Stimulated activated CD4-positive, alpha-beta T cell treated with anti-CD3 and anti-CD28 coated beads, Interleukin-4, amount 100 ng/mL, for 1 hour (primary cell): ENCODE results near the gene FOXK2.
A peak's percentile ranks its signal among the peaks of the same experiment; 100 is the strongest.
"Not testable (repeated sequence)": the region's sequence is repeated elsewhere in the genome, so short reads cannot be mapped to it uniquely, and the experiment has no call there.

Experiments used
- DNase-seq: peaks from one replicate; pipeline ENCODE4 v3.0.0-alpha.2; 2020

Gene FOXK2

DNA sequence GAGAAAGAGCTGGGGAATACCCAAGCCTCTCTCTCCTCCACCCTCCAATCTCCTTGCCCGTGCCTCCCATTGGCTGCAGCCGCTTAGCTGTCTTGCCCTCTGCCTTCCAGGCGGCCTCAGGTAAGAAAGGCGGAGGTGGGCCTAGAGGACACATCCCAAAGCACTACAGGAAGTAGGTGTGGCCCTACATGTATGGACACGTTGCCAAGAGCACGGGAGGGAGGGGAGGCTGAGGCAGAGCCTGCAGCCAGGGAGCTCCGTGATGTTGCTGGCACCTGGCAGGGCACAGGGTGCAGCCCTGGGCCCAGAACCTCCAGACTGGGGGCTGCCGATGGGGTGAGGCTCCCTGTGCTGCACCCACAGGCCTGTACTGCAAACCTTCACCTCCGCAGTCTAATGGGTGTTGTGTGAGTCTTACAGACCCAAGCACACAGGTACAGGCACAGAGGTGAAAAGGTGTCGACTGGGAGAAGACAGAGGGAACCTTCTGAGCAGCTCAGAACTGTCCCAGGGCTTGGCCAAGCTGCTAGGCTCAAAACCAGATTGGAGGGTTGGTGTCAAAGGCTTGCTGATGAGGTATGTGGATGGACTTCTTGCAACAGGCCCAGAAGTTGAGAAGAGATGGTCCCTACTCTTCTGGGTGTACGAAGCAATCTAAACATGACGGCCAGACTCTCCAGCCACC is 23.5 kb upstream of the FOXK2 start:
- DNase-seq: no peak

GRCh38 chr17:82496529-82497434 is 22.8 kb upstream of the FOXK2 start:
- DNase-seq: peak; percentile 91

DNA sequence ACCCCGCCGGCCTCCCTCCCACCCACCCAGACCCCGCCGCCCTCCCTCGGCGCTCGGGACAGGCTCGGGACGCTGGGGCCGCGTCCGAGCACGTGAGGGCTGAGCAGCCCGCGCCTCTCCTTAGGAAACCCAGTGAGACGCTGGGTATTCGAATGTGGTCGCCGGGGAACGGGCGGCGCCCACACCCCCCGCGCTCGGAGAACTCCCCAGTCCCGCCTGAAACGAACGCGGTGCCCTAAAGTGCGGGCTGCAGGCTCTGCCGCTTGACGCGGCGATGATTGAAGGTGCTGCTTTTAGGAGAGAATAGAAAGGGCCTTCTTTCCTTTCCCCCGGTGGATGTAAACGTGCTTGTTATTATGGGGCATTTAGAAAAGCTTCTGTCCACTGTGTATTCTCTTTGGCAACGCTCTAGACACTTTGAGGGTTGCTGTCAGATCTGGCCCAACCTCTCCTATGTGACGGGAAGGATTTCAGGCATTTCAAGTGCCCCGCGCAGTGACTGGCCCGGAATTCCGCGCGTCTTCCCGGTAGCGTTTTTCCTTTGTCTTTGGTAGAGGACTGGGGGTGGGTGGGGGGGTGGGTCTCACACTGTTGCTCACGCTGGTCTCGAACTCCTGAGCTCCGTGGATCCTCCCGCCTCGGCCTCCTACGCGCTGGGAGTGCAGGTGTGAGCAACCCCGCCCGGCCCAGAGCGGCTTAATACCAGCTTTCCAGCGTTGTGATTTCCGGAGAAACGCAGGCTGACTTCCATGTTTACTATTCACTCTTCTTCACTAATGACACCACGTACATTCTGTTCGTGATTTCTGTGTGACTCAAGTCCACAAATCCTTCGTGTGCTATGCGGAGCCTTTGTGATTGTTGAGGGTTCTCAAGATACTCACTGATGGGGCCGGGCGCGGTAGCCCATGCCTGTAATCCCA is 21.8 kb upstream of the FOXK2 start:
- DNase-seq: peak; percentile 45

DNA sequence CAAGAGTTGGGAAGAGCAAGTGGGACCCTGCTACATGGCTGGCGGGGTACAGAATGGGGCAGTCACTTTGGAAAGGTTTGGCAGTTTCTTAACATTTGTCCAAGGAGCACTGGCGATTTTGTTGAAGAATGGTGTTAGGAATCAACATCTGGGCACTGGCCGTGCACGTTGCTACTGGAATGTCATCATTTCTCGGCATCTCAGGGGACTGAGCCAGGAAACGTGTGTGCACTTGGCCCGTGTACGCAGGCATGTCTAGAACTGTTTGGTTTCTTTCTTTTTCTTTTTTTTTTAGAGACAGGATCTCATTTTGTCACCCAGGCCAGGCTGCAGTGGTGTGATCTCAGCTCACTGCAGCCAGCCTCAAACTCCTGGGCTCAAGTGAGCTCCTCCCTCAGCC is 17.3 kb upstream of the FOXK2 start:
- no peak for DNase-seq

DNA sequence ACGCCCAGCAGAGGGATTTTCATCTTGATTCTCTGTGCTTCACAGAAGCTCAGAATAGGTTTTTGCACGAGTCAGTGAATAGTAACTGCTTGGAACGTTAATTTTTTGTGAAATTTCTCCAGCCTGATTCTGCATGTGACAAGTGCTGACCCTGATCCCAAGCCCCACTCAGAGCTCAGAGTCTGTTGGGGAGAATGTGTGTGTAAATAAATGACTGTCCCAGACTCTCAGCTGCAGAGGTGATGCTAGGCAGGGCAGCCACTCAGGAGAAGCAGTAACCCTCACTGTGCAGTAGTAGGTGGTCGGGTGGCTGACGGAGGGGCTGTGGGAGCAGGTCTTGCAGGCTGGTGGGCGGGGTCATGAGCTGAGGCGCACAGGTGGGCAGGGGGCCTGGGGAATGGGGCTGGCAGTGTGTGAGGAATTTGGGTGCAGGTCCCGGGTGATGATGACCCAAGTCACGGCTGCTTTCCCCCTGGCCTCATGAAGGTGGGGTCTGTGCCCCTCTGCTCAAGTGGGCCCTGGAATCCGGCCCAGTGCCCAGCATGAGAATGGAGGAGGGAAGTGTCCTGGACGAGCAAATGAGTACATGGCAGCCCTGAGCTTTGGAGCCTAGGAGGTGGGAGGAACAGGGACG is 16.3 kb upstream of the FOXK2 start:
- no peak for DNase-seq

DNA sequence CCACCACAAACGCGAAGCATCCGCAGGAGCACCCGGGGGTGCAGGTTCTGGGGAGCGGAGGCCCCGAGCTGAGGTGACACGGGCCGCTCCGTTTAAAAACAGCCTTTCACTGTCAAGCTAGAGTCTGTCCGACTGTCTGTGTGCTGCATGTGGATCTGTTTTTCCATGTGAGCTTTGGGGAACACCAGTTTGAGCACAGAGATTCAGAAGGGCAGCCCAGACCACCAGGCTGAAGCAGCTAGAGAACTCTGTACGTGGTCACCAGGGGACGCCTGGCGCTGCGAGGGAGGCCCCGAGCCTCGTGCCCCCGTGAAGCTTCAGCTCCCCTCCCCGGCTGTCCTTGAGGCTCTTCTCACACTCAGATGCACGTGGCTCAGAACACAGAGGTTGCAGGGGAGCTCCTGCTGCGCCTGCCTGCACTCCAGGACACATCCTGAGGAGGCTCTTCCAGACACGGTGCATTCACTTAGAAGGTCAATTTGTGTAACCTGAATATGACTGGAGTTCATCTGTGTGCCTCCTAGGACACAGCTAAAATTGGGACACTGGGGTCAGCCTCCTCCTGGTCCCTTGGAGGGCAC is 15.7 kb upstream of the FOXK2 start:
- DNase-seq: no peak

DNA sequence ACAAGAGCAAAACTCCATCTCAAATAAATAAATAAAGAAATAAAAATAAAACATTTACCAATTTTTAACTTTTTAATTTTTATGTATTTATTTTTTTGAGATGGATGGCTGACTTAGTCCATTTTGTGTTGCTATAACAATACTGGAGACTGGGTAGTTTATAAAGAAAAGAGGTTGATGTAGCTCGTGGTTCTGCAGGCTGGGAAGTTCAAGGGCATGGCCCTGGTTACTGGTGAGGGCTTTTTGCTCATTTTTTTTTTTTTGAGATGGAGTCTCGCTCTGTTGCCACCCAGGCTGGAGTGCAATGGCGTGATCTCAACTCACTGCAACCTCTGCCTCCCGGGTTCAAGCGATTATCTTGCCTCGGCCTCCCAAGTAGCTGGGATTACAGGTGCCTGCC is 14.2 kb upstream of the FOXK2 start:
- DNase-seq: no peak

GRCh38 chr17:82506402-82506801 is 13.1 kb upstream of the FOXK2 start:
- DNase-seq: not testable (repeated sequence)

- no peak for DNase-seq
These were observed 11.8 kb upstream of the FOXK2 start for GRCh38 chr17:82507631-82508175.

- not testable (repeated sequence) for DNase-seq
These were observed 7.9 kb upstream of the FOXK2 start for GRCh38 chr17:82511642-82512041.

GRCh38 chr17:82513864-82514263 is 5.7 kb upstream of the FOXK2 start:
- DNase-seq: not testable (repeated sequence)

DNA sequence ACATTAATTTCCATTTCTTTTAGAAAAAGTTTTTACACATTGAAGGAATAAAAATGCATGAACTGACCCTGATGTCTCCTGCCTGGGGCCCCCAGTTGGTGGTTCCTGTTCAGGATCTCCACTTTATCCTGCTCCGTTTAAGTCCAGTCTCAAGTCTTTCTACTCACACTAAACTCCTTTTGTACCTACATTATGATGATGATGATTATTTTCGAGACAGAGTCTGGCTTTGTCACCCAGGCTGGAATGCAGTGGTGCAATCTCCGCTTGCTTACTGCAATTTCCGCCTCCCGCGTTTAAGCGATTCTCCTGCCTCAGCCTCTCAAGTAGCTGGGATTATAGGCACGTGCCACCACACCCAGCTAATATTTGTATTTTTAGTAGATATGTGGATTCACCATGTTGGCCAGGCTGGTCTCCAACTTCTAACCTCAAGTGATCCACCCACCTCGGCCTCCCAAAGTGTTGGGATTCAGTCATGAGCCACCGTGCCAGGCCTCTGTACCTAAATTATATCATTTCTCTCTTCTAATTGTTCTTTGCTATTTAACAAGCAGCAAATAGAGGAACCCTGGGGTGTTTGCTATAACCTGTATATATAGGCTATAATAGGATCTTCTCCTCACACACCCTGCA is 2.2 kb upstream of the FOXK2 start:
- no peak for DNase-seq

GRCh38 chr17:82519971-82520903 is 705 bp downstream of the FOXK2 start:
- DNase-seq: peak; percentile 42

DNA sequence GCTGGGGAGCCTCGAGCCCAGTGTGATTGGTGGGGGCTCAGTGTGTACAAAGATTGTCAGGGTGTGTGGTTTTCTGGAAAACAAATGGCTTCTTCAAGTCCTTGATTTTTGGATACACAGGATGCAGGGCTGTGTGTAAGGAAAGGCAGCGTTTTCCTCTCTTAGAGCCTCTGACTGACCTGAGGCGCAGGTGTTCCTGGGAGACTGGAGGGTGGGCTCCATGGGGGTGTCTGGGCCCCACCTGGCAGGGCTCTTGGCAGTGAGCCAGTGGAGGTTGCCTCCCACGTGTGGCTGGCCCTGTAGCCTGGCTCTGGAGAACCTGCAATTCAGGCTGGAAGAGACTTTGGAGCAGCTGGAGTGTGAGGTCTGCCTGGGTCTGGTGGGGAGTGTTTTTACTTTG is 5.0 kb downstream of the FOXK2 start:
- DNase-seq: no peak

- DNase-seq: no peak
These were observed 6.2 kb downstream of the FOXK2 start for GRCh38 chr17:82525712-82526111.

GRCh38 chr17:82527898-82528297 is 8.4 kb downstream of the FOXK2 start:
- DNase-seq: no peak

DNA sequence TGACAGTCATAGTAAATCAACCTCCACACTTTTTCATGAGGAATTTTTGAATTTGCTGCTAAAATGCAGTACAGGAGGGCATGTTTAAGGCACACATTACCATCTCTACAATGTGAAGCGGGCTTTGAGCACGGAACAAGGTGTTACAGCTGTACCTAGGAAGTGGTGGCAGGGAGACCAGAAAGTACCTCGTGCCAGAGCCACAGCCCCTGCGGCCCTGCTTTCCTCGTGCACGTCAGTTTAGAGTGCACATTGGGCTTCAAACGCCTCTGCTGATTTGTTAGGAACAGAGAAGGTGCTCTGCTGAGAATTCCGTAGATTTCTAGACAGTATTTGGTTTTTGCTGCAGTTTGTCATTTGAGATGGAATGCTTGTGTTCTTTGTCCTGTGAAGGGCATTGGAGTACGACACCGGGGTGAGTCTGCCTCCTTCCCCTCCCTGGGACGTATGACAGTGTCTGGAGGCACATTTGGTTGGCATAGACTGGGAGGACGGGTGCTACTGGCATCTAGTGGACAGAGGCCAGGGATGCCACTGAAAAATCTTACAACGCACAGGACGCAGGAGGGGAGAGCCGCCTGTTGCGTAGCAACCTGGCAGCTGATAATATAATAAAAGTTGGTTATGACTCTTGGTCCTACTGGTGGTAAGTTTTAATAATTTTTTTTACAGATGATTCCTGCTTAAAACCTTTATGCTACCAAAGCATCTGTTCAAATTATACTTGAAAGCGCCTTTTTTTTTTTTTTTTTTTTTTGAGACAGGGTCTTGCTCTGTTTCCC is 9.1 kb downstream of the FOXK2 start:
- DNase-seq: no peak

DNA sequence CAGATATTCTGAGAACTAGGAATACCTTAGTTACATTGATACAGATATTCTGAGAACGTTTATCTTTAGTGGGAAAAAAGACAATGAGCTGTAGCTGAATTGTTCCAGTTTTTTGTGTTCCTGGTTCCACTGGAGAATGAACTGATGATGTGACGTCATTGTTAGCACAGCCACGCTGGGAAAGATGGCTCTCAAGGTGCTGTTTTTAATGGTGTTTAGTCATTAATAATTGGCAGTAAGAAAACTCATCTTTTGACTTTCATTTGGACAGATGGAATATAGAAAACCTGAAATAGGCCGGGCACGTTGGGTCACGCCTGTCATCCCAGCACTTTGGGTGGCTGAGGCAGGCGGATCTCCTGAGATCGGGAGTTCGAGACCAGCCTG is 10.4 kb downstream of the FOXK2 start:
- DNase-seq: no peak

GRCh38 chr17:82531431-82531881 is 11.9 kb downstream of the FOXK2 start:
- no peak for DNase-seq
